WTC11 (cell line): ENCODE measurements around the gene FKBP10.

Source experiments
- CREB1 ChIP-seq: sonication (generic); formaldehyde crosslinking; IDR thresholded peaks from 2 replicates; pipeline ENCODE4 v1.8.0; 2023; ENCODE audit warnings: mild to moderate bottlenecking, missing genetic modification reagents
- RORB ChIP-seq: fragments of 250-450 bp; sonication (Bioruptor Pico); IDR thresholded peaks from 2 replicates; pipeline ENCODE4 v1.9.0; 2021; ENCODE audit warnings: mild to moderate bottlenecking
- SMAD4 ChIP-seq: sonication (generic); formaldehyde crosslinking; IDR thresholded peaks from 2 replicates; pipeline ENCODE4 v1.8.0; 2022; ENCODE audit warnings: mild to moderate bottlenecking, missing genetic modification reagents
- SP1 ChIP-seq: sonication (generic); formaldehyde crosslinking; conservative IDR thresholded peaks from 2 replicates; pipeline ENCODE4 v1.8.1; 2022; ENCODE audit warnings: missing genetic modification reagents
- ZNF263 ChIP-seq: sonication (generic); formaldehyde crosslinking; IDR thresholded peaks from 2 replicates; pipeline ENCODE4 v1.8.1; 2022; ENCODE audit warnings: low read depth, mild to moderate bottlenecking, moderate library complexity, missing genetic modification reagents
- TF ChIP-seq, protein P1 (sequence below): fragments of 200-600 bp; IDR thresholded peaks from 2 replicates; pipeline ENCODE4 v1.8.0; 2022; ENCODE audit warnings: antibody characterized with exemption
- TF ChIP-seq, protein P2 (sequence below): sonication (generic); formaldehyde crosslinking; IDR thresholded peaks from 2 replicates; pipeline ENCODE4 v1.8.0; 2023; ENCODE audit warnings: mild to moderate bottlenecking, missing genetic modification reagents
- TF ChIP-seq, protein P3 (sequence below): fragments of 250-450 bp; sonication (Bioruptor Pico); IDR thresholded peaks from 2 replicates; pipeline ENCODE4 v1.9.0; 2021; ENCODE audit warnings: mild to moderate bottlenecking
- TF ChIP-seq, protein P4 (sequence below): sonication (generic); formaldehyde crosslinking; IDR thresholded peaks from 2 replicates; pipeline ENCODE4 v1.8.1; 2023; ENCODE audit warnings: mild to moderate bottlenecking, missing genetic modification reagents, moderate library complexity
- TF ChIP-seq, protein P5 (sequence below): sonication (generic); formaldehyde crosslinking; IDR thresholded peaks from 2 replicates; pipeline ENCODE4 v1.8.0; 2022; ENCODE audit warnings: mild to moderate bottlenecking, missing genetic modification reagents
- TF ChIP-seq, protein P6 (sequence below): sonication (generic); formaldehyde crosslinking; conservative IDR thresholded peaks from 2 replicates; pipeline ENCODE4 v1.8.1; 2022; ENCODE audit warnings: mild to moderate bottlenecking, missing genetic modification reagents

DNA sequence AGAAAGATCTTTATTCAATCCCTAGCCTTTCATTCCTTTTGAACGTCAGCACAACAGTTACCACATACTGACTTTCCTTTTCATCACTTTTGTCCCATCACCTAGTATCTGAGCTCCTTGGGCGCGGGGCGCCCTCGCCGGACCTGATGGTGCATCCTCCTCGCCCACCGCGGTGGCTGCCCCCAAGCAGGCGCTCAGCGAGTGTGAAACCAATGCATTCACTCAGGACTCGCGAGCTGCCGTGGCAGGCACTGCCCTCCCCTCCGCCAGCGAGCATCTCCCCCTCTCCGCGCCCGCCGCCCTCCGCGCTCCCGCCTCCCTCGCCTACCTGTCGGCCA, 51.7 kb downstream of the FKBP10 start:
- TF ChIP-seq ZNF263 (CRISPR knock-in tag): no peak
- TF ChIP-seq, protein P1, sequence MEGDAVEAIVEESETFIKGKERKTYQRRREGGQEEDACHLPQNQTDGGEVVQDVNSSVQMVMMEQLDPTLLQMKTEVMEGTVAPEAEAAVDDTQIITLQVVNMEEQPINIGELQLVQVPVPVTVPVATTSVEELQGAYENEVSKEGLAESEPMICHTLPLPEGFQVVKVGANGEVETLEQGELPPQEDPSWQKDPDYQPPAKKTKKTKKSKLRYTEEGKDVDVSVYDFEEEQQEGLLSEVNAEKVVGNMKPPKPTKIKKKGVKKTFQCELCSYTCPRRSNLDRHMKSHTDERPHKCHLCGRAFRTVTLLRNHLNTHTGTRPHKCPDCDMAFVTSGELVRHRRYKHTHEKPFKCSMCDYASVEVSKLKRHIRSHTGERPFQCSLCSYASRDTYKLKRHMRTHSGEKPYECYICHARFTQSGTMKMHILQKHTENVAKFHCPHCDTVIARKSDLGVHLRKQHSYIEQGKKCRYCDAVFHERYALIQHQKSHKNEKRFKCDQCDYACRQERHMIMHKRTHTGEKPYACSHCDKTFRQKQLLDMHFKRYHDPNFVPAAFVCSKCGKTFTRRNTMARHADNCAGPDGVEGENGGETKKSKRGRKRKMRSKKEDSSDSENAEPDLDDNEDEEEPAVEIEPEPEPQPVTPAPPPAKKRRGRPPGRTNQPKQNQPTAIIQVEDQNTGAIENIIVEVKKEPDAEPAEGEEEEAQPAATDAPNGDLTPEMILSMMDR: no peak
- TF ChIP-seq, protein P2, sequence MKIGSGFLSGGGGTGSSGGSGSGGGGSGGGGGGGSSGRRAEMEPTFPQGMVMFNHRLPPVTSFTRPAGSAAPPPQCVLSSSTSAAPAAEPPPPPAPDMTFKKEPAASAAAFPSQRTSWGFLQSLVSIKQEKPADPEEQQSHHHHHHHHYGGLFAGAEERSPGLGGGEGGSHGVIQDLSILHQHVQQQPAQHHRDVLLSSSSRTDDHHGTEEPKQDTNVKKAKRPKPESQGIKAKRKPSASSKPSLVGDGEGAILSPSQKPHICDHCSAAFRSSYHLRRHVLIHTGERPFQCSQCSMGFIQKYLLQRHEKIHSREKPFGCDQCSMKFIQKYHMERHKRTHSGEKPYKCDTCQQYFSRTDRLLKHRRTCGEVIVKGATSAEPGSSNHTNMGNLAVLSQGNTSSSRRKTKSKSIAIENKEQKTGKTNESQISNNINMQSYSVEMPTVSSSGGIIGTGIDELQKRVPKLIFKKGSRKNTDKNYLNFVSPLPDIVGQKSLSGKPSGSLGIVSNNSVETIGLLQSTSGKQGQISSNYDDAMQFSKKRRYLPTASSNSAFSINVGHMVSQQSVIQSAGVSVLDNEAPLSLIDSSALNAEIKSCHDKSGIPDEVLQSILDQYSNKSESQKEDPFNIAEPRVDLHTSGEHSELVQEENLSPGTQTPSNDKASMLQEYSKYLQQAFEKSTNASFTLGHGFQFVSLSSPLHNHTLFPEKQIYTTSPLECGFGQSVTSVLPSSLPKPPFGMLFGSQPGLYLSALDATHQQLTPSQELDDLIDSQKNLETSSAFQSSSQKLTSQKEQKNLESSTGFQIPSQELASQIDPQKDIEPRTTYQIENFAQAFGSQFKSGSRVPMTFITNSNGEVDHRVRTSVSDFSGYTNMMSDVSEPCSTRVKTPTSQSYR (CRISPR knock-in tag): no peak
- no peak for TF ChIP-seq CREB1 (CRISPR knock-in tag)
- TF ChIP-seq, protein P3, sequence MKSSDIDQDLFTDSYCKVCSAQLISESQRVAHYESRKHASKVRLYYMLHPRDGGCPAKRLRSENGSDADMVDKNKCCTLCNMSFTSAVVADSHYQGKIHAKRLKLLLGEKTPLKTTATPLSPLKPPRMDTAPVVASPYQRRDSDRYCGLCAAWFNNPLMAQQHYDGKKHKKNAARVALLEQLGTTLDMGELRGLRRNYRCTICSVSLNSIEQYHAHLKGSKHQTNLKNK (CRISPR knock-in tag): no peak
- TF ChIP-seq, protein P4, sequence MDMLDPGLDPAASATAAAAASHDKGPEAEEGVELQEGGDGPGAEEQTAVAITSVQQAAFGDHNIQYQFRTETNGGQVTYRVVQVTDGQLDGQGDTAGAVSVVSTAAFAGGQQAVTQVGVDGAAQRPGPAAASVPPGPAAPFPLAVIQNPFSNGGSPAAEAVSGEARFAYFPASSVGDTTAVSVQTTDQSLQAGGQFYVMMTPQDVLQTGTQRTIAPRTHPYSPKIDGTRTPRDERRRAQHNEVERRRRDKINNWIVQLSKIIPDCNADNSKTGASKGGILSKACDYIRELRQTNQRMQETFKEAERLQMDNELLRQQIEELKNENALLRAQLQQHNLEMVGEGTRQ (CRISPR knock-in tag): no peak
- TF ChIP-seq SP1 (CRISPR knock-in tag): no peak
- TF ChIP-seq, protein P5, sequence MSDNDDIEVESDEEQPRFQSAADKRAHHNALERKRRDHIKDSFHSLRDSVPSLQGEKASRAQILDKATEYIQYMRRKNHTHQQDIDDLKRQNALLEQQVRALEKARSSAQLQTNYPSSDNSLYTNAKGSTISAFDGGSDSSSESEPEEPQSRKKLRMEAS (CRISPR knock-in tag): no peak
- TF ChIP-seq, protein P6, sequence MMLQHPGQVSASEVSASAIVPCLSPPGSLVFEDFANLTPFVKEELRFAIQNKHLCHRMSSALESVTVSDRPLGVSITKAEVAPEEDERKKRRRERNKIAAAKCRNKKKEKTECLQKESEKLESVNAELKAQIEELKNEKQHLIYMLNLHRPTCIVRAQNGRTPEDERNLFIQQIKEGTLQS (CRISPR knock-in tag): no peak
- TF ChIP-seq SMAD4 (CRISPR knock-in tag): no peak
- no peak for TF ChIP-seq RORB
